GM10248 (cell line): ENCODE data around the gene CLPTM1L.
"Not testable (repeated sequence)": the region's sequence is repeated elsewhere in the genome, so short reads cannot be mapped to it uniquely, and the experiment has no call there.

Experiments used
- CTCF ChIA-PET: fragments of 300-600 bp; sonication (Branson Sonifier 250); formaldehyde crosslinking; extraction: SDS; loops from one replicate; lab custom pipeline; 2021; ENCODE audit warnings: antibody characterized with exemption; lab: Yijun Ruan, JAX
- POLR2A ChIA-PET: fragments of 350-650 bp; sonication (Branson Sonifier 250); formaldehyde crosslinking; extraction: SDS; loops from one replicate; lab custom pipeline; 2020; ENCODE audit warnings: antibody characterized with exemption; lab: Yijun Ruan, JAX
- DNase-seq: peaks from one replicate; pipeline ENCODE4 v3.0.0; 2012; ENCODE audit errors: extremely low spot score
- TF ChIP-seq, protein P1 (sequence below): IDR thresholded peaks from 2 replicates; pipeline ENCODE4 v1.5.1; 2012; ENCODE audit warnings: mild to moderate bottlenecking, low read depth; ENCODE audit errors: extremely low read depth, missing control alignments, control extremely low read depth

Gene CLPTM1L

GRCh38 chr5:1342268-1342667 lies 2.6 kb downstream of the CLPTM1L start:
- DNase-seq: no peak
- ChIA-PET POLR2A (no interaction called here), CTCF (interaction anchor here (0.8 to 2.1 kb wide), 3 partner anchors 30 to 303 kb away, joined by 3 to 4 read pairs (median 3); no protein-coding TSS in a partner anchor)
- TF ChIP-seq, protein P1, sequence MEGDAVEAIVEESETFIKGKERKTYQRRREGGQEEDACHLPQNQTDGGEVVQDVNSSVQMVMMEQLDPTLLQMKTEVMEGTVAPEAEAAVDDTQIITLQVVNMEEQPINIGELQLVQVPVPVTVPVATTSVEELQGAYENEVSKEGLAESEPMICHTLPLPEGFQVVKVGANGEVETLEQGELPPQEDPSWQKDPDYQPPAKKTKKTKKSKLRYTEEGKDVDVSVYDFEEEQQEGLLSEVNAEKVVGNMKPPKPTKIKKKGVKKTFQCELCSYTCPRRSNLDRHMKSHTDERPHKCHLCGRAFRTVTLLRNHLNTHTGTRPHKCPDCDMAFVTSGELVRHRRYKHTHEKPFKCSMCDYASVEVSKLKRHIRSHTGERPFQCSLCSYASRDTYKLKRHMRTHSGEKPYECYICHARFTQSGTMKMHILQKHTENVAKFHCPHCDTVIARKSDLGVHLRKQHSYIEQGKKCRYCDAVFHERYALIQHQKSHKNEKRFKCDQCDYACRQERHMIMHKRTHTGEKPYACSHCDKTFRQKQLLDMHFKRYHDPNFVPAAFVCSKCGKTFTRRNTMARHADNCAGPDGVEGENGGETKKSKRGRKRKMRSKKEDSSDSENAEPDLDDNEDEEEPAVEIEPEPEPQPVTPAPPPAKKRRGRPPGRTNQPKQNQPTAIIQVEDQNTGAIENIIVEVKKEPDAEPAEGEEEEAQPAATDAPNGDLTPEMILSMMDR: no peak

DNA sequence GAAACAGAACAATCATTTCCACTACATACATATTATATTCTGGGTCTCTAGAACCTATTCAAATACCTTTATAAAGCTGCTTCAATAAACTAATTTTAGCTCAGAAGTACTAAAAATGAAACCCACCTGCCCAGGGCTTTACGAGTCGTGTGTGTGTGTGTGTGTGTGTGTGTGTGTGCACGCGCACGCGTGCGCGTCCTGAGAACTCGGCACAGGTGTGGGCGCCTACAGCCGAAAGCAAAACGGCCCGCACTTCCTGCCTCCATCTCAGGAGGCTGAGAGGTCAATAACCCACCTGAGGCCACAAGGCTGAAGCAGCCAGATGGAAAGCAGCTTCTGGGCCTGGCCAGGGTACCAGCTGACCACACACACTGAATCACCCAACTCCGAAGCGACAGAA lies 3.0 kb downstream of the CLPTM1L start:
- TF ChIP-seq, protein P1: no peak
- DNase-seq: peak; percentile 70
- POLR2A ChIA-PET: no interaction called here
- CTCF ChIA-PET: interaction anchor here (0.8 to 2.1 kb wide), 3 partner anchors 29 to 304 kb away, joined by 3 to 4 read pairs (median 3); no protein-coding TSS in a partner anchor

DNA sequence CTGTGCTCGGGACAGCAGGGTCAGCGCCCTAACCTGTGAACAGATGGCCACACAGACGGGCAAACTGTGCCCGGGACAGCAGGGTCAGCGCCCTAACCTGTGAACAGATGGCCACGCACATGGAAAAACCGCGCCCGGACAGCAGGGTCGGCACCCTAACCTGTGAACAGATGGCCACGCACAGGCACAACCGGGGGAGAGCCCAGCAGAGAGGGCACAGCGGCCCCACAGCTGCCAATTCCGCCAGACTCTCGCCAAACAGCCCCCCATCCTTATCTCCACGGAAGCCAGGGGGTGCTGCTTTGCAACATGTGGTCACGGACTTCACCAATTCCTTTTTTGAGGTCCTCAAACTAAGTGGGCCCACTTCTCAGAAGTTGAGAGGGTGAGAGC lies 5.1 kb downstream of the CLPTM1L start:
- ChIA-PET CTCF (interaction anchor here (1.1 kb wide), 1 partner anchor 13 kb away, joined by 3 read pairs; no protein-coding TSS in a partner anchor), POLR2A (interaction anchor here (1.3 kb wide), 1 partner anchor 13 kb away, joined by 3 read pairs; no protein-coding TSS in a partner anchor)
- DNase-seq: not testable (repeated sequence)

DNA sequence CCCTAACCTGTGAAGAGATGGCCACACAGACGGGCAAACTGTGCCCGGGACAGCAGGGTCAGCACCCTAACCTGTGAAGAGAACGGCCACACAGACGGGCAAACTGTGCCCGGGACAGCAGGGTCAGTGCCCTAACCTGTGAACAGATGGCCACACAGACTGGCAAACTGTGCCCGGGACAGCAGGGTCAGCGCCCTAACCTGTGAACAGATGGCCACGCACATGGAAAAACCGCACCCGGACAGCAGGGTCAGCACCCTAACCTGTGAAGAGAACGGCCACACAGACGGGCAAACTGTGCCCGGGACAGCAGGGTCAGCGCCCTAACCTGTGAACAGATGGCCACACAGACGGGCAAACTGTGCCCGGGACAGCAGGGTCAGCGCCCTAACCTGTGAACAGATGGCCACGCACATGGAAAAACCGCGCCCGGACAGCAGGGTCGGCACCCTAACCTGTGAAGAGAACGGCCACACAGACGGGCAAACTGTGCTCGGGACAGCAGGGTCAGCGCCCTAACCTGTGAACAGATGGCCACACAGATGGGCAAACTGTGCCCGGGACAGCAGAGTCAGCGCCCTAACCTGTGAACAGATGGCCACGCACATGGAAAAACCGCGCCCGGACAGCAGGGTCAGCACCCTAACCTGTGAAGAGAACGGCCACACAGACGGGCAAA lies 5.6 kb downstream of the CLPTM1L start:
- POLR2A ChIA-PET: interaction anchor here (1.3 kb wide), 1 partner anchor 12 kb away, joined by 3 read pairs; no protein-coding TSS in a partner anchor
- CTCF ChIA-PET: interaction anchor here (1.1 to 1.3 kb wide), 2 partner anchors 10 to 13 kb away, joined by 3 read pairs; no protein-coding TSS in a partner anchor
- not testable (repeated sequence) for DNase-seq

- POLR2A ChIA-PET: no interaction called here
- DNase-seq: no peak
- TF ChIP-seq, protein P1: no peak
- CTCF ChIA-PET: interaction anchor here (1.3 kb wide), 1 partner anchor 10 kb away, joined by 3 read pairs; no protein-coding TSS in a partner anchor
These were observed 6.3 kb downstream of the CLPTM1L start for GRCh38 chr5:1338506-1339070.

GRCh38 chr5:1338196-1338490 lies 6.8 kb downstream of the CLPTM1L start:
- CTCF ChIA-PET: interaction anchor here (1.3 kb wide), 1 partner anchor 9 kb away, joined by 3 read pairs; no protein-coding TSS in a partner anchor
- POLR2A ChIA-PET: no interaction called here
- no peak for DNase-seq
- TF ChIP-seq, protein P1: no peak

- TF ChIP-seq, protein P1: no peak
- no peak for DNase-seq
- ChIA-PET CTCF (interaction anchor here (1.3 to 1.5 kb wide), 2 partner anchors 9 to 11 kb away, joined by 3 read pairs; no protein-coding TSS in a partner anchor), POLR2A (no interaction called here)
These were observed 7.3 kb downstream of the CLPTM1L start for GRCh38 chr5:1337489-1338195.
